RWPE2 (cell line): ENCODE results near the gene PVR.

Experiments used
- ATAC-seq: fragments of 200-7000 bp; cut with Tn5 transposase; 3 replicates; pipeline ENCODE4 v1.9.1; 2021; ENCODE audit warnings: low read depth
- DNase-seq: peaks from one replicate; pipeline ENCODE4 v3.0.0-alpha.2; 2020; ENCODE audit warnings: low spot score
- H3K27ac ChIP-seq: fragments of 450-650 bp; 2 replicates; pipeline ENCODE4 v1.5.1; 2017; ENCODE audit warnings: mild to moderate bottlenecking; ENCODE audit not compliant: poor library complexity, severe bottlenecking
- H3K27me3 ChIP-seq: fragments of 250-450 bp; sonication (Bioruptor Pico); 2 replicates; pipeline ENCODE4 v1.5.1; 2021; ENCODE audit warnings: mild to moderate bottlenecking, moderate library complexity; ENCODE audit not compliant: insufficient read depth, poor library complexity, severe bottlenecking
- H3K36me3 ChIP-seq: fragments of 250-450 bp; sonication (Bioruptor Pico); 2 replicates; pipeline ENCODE4 v1.5.1; 2020; ENCODE audit warnings: low read depth, mild to moderate bottlenecking, moderate library complexity
- H3K4me1 ChIP-seq: fragments of 250-450 bp; sonication (Bioruptor Pico); 2 replicates; pipeline ENCODE4 v1.5.1; 2021; ENCODE audit warnings: mild to moderate bottlenecking, moderate library complexity; ENCODE audit not compliant: insufficient read depth, poor library complexity, severe bottlenecking
- H3K4me3 ChIP-seq: fragments of 250-450 bp; sonication (Bioruptor Pico); 2 replicates; pipeline ENCODE4 v1.5.1; 2021; ENCODE audit warnings: mild to moderate bottlenecking, moderate library complexity; ENCODE audit not compliant: severe bottlenecking
- H3K9me3 ChIP-seq: fragments of 250-450 bp; sonication (Bioruptor Pico); 2 replicates; pipeline ENCODE4 v1.5.1; 2021; ENCODE audit warnings: mild to moderate bottlenecking, moderate library complexity; ENCODE audit not compliant: severe bottlenecking
- TF ChIP-seq, protein P1 (sequence below): fragments of 450-650 bp; IDR thresholded peaks from one replicate; pipeline ENCODE4 v1.5.1; 2017; ENCODE audit warnings: mild to moderate bottlenecking, moderate library complexity; ENCODE audit not compliant: poor library complexity, severe bottlenecking

The PVR gene

DNA sequence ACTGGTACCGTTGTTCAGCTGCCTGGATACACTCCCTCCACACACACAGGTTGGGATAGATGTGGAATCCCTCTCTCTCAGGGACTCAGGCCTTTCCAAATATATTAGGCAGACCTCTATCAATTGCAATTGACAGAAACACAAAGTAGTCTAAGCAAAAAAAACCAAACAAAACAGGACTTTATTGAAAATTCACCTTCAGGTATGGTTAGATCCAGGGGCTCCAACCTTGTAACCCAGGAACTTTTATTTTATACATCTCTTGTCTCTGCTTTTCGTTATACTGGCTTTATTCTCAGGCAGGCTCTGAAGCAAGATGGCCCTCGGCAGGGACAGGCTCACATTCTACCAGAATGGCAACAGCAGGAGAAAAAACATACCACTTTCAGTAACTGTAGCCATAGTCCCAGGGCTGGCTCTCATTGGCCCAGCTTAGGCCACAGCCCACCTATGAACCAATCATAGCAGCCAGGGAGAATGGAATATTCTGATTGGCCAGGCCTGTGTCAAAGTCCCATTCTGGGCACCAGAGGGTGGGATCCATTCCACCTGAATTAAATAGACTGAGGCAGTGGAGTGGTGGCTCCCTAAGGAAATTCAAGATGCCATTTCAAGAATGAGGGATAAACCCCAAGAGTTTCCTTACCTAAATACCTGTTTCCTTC is 14.5 kb downstream of the PVR start:
- H3K36me3 ChIP-seq: peaks cover 100% of the 10 kb centered on the region

DNA sequence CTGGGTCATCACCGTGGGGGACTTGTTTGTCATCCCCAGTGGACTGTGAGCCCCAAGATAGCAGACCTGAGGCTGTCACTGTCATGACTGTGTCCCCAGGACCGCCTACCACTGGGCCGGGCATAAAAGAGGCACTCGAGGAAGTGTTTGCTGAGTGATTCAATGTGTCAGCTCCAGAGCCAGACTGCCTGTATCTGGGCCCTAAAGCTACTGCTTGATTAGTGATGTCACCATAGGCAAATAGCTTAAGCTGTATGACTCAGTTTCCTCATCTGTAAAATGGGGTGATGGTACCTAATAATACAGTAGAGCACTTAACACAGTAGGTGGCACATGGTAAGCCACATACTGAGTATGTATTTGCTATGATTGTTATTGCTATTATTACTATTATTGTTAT is 16.4 kb downstream of the PVR start:
- no peak for ATAC-seq
- no peaks in the 10 kb centered on the region for H3K9me3 ChIP-seq
- H3K27me3 ChIP-seq: no peaks in the 10 kb centered on the region
- no peaks in the 10 kb centered on the region for H3K4me1 ChIP-seq
- TF ChIP-seq, protein P1, sequence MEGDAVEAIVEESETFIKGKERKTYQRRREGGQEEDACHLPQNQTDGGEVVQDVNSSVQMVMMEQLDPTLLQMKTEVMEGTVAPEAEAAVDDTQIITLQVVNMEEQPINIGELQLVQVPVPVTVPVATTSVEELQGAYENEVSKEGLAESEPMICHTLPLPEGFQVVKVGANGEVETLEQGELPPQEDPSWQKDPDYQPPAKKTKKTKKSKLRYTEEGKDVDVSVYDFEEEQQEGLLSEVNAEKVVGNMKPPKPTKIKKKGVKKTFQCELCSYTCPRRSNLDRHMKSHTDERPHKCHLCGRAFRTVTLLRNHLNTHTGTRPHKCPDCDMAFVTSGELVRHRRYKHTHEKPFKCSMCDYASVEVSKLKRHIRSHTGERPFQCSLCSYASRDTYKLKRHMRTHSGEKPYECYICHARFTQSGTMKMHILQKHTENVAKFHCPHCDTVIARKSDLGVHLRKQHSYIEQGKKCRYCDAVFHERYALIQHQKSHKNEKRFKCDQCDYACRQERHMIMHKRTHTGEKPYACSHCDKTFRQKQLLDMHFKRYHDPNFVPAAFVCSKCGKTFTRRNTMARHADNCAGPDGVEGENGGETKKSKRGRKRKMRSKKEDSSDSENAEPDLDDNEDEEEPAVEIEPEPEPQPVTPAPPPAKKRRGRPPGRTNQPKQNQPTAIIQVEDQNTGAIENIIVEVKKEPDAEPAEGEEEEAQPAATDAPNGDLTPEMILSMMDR: no peak
- peaks cover 84% of the 10 kb centered on the region for H3K36me3 ChIP-seq
- H3K4me3 ChIP-seq: no peak overlapping the region
- DNase-seq: no peak
- no peak overlapping the region for H3K27ac ChIP-seq

More for the DNA sequence above, 14.5 kb downstream of the PVR start:
- DNase-seq (no peak), ATAC-seq (peak; percentile 30; the same call in 1 of the 3 replicates)
- H3K27me3 ChIP-seq: no peaks in the 10 kb centered on the region
- no peaks in the 10 kb centered on the region for H3K9me3 ChIP-seq
- TF ChIP-seq, protein P1: no peak
- H3K4me1 ChIP-seq: no peaks in the 10 kb centered on the region
- no peak overlapping the region for H3K27ac ChIP-seq
- H3K4me3 ChIP-seq: no peak overlapping the region

DNA sequence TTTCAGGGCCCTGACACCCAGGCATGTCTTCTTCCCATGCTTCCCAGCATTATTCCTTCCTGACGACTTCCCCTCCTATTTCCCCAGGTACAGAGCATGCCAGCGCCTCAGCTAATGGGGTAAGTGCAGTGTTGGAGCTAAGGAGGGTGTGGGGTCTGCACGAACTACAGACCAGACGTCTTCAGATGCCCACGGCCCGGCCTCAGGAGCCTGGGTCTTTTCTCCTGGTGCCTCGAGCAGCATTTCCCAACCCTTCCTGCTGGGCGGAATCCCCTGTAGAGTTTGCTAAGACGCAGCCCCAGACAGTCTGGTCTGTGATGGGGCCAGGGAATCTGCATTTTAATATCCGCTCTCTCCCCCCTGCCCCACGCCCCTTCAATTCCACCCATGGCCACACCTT is 17.5 kb downstream of the PVR start:
- Histone ChIP-seq H3K4me3 (no peak overlapping the region), H3K36me3 (peaks cover 73% of the 10 kb centered on the region), H3K27ac (no peak overlapping the region), H3K9me3 (no peaks in the 10 kb centered on the region), H3K27me3 (no peaks in the 10 kb centered on the region), H3K4me1 (no peaks in the 10 kb centered on the region)
- ATAC-seq (no peak), DNase-seq (no peak)
- TF ChIP-seq, protein P1: no peak

DNA sequence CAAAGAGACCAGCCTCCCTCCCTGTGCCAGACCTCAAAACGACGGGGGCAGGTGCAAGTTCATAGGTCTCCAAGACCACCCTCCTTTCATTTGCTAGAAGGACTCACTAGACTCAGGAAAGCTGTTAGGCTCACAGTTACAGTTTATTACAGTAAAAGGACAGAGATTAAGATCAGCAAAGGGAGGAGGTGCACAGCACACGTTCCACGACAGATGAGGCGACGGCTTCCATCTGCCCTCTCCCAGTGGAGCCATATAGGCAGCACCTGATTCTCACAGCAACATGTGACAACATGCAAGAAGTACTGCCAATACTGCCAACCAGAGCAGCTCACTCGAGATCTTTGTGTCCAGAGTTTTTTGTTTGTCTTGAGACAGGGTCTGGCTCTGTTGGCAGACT is 18.2 kb downstream of the PVR start:
- H3K36me3 ChIP-seq: peaks cover 66% of the 10 kb centered on the region
- ATAC-seq (no peak), DNase-seq (no peak)
- H3K27ac ChIP-seq: no peak overlapping the region
- no peak overlapping the region for H3K4me3 ChIP-seq
- no peaks in the 10 kb centered on the region for H3K4me1 ChIP-seq
- TF ChIP-seq, protein P1: no peak
- no peaks in the 10 kb centered on the region for H3K9me3 ChIP-seq
- no peaks in the 10 kb centered on the region for H3K27me3 ChIP-seq

DNA sequence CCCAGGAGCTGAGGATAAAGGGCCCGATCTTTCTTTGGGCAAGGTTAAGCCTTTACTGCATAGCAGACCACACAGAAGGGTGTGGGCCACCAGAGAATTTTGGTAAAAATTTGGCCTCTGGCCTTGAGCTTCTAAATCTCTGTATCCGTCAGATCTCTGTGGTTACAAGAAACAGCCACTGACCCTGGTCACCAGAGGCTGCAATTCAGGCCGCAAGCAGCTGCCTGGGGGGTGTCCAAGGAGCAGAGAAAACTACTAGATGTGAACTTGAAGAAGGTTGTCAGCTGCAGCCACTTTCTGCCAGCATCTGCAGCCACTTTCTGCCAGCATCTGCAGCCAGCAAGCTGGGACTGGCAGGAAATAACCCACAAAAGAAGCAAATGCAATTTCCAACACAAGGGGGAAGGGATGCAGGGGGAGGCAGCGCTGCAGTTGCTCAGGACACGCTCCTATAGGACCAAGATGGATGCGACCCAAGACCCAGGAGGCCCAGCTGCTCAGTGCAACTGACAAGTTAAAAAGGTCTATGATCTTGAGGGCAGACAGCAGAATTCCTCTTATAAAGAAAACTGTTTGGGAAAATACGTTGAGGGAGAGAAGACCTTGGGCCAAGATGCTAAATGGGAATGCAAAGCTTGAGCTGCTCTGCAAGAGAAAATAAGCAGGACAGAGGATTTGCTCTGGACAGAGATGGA is 19.1 kb downstream of the PVR start:
- H3K9me3 ChIP-seq: no peaks in the 10 kb centered on the region
- ATAC-seq: no peak
- no peak overlapping the region for H3K4me3 ChIP-seq
- TF ChIP-seq, protein P1: no peak
- H3K27ac ChIP-seq: no peak overlapping the region
- no peaks in the 10 kb centered on the region for H3K27me3 ChIP-seq
- H3K36me3 ChIP-seq: peaks cover 56% of the 10 kb centered on the region
- no peak for DNase-seq
- H3K4me1 ChIP-seq: no peaks in the 10 kb centered on the region
